ENCODE results near the gene MAML2.

GRCh38 chr11:96254854-96255253 is 88.1 kb downstream of the MAML2 start:
- no peak for TF ChIP-seq NR2F1 (CRISPR knock-in tag; IDR thresholded peaks at IDR 0.05)
- no peak for TF ChIP-seq ZNF441 (CRISPR knock-in tag; IDR thresholded peaks at IDR 0.05; ENCODE audit: borderline replicate concordance)
- no peak for TF ChIP-seq ZNF747 (CRISPR knock-in tag; IDR thresholded peaks at IDR 0.05; ENCODE audit: borderline replicate concordance)
- TF ChIP-seq EZH2 (conservative IDR thresholded peaks at IDR 0.05; ENCODE audit: low read depth, low read length) = no peak
- no peak for TF ChIP-seq ZNF362 (CRISPR knock-in tag; IDR thresholded peaks at IDR 0.05; ENCODE audit: borderline replicate concordance)
- TF ChIP-seq NR3C1 (CRISPR knock-in tag; IDR thresholded peaks at IDR 0.05) = no peak
